HEK293 (cell line): ENCODE measurements around the gene TMEM123.

ENCODE experiments used
- ATF2 ChIP-seq: fragments of 450-650 bp; formaldehyde crosslinking; IDR thresholded peaks from 2 replicates; pipeline ENCODE4 v1.5.1; 2016; ENCODE audit warnings: missing biosample characterization, missing genetic modification characterization, low read depth
- CTCF ChIP-seq: fragments of 450-650 bp; formaldehyde crosslinking; IDR thresholded peaks from 2 replicates; pipeline ENCODE4 v1.5.1; 2016; ENCODE audit warnings: missing biosample characterization, missing genetic modification characterization
- IKZF3 ChIP-seq: fragments of 450-650 bp; IDR thresholded peaks from 2 replicates; pipeline ENCODE4 v1.5.0; 2018; ENCODE audit warnings: missing biosample characterization, mild to moderate bottlenecking, missing genetic modification characterization, moderate library complexity
- MEIS1 ChIP-seq: sonication (generic); formaldehyde crosslinking; IDR thresholded peaks from 2 replicates; pipeline ENCODE4 v1.8.1; 2022; ENCODE audit warnings: missing genetic modification reagents, mild to moderate bottlenecking, borderline replicate concordance
- ZNF501 ChIP-seq: fragments of 450-650 bp; formaldehyde crosslinking; IDR thresholded peaks from 2 replicates; pipeline ENCODE4 v1.5.1; 2016; ENCODE audit warnings: missing biosample characterization, missing genetic modification characterization
- ZNF830 ChIP-seq: fragments of 450-650 bp; IDR thresholded peaks from 2 replicates; pipeline ENCODE4 v1.5.0; 2018; ENCODE audit warnings: missing biosample characterization, missing genetic modification characterization, low read depth, mild to moderate bottlenecking, moderate library complexity

- no peak for TF ChIP-seq ATF2
- TF ChIP-seq CTCF, result no peak
- TF ChIP-seq IKZF3 (tag by site-specific recombination), result no peak
- TF ChIP-seq ZNF830 (tag by site-specific recombination), result no peak
- no peak for TF ChIP-seq ZNF501 (tag by site-specific recombination)
- no peak for TF ChIP-seq MEIS1 (CRISPR knock-in tag)
These were observed 6.8 kb upstream of the TMEM123 start for GRCh38 chr11:102459393-102459792.
